Measurements from ENCODE around the gene GRN.
"Not testable (repeated sequence)": the region's sequence is repeated elsewhere in the genome, so short reads cannot be mapped to it uniquely, and the experiment has no call there.

Gene GRN

DNA sequence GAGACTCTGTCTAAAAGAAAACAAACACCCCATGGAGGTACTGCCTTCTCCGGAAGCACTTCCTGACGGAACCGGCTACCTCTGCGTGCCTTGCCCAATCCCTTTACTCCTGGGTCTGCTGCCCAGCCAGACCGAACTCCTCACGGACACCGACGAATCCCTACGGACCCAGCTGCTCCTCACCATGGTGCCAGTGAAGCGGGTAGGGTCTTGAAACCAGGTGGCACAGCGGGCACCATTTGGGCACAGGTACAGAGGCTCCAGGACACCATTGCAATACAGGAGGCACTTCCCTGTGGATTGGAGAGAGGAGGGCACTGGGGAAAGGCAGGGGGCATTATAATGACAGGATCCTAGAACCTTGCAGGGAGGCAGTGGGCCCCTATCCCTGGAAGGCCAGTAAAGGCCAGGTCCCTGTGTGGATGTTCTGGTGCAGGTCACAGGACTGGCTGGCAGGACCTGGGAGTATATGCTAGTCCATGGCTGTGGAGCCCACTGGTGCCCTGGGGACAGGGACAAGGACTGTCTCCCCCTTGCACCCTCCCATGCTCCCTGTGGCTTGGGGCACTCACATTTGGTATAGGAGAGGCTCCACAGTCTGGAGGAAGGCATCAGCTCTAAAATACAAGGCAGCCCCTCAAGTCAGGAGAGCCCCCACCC, 22.7 kb upstream of the GRN start:
- no peak for DNase-seq

DNA sequence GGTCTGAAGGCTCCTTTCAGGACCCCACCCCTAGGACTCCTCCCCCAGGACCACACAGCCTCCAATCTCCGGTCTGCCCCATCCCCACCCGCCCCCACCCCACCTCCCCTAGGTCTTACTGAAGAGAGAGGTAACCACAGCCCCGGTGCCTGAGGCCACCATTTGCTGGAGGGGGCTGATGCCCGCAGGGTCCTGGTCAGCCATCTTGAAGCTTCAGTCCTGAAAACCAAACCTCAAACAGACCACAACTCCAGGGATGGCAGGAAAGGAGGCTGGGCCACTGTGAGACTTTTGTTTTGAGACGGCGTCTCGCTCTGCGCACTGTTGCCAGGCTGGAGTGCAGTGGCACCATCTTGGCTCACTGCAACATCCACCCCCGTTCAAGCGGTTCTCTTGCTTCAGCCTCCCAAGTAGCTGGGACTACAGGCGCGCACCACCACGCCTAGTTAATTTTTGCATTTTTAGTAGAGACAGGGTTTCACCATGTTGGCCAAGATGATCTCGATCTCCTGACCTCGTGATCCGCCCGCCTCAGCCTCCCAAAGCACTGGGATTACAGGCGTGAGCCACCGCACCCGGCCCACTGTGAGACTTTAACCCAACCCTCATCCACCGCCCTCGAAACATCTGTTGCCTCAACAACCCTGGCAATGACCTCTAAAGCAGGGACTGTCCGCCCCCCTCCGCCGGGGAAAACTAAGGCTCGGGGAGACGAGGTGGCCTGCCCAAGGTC, 21.6 kb upstream of the GRN start:
- DNase-seq, result no peak

DNA sequence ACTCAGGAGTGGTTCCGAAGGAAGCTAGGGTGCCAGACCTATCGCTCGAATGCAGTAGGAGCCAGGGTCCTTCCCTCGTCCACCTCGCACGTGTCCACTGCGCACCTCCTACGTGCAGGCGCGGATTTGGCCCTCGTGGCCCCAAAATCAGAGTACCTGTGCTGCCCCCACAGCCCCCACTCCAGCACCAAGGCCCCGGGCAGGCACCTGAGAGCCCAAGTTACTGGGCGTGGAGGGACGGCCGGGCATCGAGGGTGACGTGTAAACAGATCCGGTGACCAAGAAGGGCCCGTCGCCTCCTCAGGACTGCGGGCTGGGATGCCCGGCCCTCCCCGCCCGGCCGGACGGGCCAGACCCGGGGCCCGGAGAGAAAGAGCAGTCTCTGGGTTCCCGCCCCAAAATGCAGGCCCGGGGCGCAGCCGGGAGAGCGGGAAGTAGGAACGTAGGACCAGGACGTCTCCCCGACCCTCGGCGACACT, 21.0 kb upstream of the GRN start:
- no peak for DNase-seq

DNA sequence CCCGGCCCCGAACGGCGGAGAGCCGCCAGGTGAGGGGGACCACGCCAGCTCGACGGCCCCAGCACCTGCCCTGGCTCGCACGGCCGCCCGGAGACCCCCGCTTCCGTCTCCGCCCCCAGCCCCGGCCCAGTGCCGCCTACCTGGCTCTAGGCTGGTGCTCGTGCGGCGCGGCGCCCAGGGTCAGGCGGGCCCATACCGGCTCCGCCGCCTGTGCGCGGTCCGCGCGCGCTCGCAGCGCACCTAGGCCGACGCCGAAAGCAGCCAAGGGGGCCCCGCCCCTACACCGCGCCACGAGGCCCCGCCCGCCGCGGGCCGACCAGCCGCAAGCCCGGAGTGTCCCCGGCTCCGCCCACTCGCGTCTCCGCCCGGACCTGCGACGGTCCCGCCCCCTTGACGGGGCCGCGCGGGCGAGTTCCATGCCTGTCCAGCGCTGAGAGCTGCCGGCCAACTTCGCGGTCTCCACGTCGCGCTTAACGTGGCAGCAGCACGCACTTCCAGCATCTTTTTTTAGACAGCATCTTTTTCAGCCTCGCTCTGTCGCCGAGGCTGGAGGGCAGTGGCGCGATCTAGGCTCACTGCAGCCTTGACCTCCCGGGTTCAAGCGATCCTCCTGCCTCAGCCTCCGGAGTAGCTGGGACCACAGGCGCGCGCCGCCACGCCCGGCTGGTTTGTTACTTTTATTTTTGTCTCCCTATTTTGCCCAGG, 20.4 kb upstream of the GRN start, which contains the start of gene SLC25A39:
Gene SLC25A39 (minus strand): TSS at position 253 of the 705 bp plus-strand sequence. CDS start 1,261 bp downstream, outside the sequence.
- peak; percentile 96 for DNase-seq

DNA sequence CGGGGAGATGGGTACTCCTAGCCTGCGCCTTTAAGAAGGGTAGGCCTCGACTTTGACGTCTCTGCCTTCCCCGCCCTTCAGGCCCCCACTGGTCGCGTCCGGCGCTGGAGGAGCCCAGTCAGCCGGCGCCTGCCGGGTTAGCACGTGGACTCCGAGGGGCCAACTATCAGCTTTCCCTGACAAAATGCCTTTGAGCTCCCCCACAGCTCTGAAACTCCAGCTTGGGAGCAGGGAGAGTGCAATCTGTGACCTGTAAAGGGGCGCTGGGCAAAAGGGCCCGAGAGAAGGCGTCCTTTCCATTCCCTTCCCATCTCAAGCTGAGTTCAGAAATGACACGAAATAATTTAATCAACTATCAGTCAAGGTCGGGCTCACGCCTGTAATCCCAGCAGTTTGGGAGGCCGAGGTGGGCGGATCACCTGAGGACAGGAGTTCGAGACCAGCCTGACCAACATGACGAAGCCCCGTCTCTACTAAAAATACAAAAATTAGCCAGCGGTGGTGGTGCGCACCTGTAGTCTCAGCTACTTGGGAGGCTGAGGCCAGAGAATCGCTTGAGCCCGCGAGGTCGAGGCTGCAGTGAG, 18.1 kb upstream of the GRN start:
- DNase-seq, result peak; percentile 93

DNA sequence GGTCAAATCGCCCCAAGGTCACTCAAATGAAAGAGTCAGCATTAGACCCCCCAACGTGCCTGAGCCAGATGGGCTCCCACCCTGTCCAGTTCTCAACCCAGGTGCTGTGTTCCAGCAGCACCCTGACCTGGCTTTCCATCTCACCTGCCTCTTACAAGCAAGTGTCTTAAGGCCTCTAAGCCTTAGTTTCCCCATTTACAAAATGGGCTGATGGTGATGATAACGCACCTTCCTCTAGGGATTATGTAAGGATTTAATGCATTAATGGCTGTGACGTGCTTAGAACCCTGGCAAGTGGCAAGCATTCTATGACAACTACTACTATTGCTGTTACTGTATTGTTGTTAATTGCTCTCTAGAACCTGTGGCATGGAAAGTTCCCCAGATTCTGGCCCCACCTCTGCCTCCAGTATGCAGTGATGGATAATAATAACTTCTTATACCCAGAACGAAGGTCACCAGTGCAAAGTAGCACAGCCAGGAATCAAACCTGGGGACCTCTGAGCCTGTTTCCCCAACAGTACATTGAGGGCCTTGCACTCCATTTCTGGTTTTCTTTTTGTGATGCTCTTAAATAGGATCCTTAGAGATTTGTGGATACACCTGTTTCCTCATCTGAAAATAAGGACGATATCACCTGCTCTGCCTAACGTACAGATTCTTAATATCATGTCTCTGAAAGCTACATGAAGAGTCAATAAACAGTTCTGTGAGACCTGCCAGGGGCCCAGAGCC, 17.2 kb upstream of the GRN start:
- DNase-seq, result no peak

DNA sequence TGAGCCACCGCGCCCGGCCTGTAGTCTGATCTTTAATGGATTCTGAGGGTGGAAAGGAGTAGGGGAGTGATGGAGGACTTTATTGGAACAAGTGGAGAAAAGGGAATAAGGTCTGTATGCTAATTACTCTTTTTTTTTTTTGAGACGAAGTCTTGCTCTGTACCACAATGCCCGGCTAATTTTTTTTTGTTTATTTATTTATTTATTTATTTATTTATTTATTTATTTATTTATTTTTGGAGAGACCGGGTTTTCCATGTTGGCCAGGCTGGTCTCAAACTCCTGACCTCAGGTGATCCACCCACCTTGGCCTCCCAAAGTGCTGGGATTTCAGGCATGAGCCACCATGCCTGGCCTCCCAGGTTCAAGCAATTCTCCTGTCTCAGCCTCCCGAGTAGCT, 15.6 kb upstream of the GRN start:
- not testable (repeated sequence) for DNase-seq

DNA sequence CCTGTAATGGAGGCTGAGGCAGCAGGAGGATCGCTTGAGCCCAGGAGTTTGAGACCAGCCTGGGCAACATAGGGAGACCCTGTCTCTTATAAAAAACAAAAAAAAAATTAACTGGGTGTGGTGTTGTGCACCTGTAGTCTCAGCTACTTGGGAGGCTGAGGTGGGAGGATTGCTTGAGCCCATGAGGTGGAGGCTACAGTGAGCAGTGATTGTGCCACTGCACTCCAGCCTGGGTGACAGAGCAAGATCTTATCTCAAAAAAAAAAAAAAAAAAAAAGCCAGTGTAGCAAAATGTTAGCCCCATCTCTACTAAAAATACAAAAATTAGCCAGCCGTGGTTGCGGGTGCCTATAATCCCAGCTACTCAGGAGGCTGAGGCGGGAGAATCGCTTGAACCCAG, 14.8 kb upstream of the GRN start:
- not testable (repeated sequence) for DNase-seq

DNA sequence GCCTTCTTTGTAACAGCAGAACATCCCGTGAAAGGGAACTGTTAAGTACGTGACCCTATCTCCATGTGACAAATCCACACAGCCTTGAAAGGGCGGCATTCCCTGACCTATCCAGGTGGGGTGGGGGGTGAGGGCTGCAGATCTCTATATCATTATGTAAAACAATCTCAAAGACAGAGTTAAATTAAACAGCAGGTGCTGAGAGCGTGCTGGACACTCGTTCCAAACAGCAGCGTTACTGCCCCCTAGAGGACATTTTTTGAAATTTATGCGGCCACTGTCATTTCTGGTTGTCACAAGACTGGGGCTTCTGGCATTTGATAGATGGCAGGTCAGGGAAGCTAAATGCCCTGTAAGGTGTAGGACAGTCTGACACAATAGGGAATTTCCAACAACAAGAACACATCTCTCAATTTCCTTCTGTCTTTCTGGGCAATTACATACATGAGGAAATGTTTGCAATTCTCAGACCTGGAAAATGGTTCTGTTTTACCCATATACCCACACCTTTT, 13.8 kb upstream of the GRN start:
- DNase-seq, result peak; percentile 82

DNA sequence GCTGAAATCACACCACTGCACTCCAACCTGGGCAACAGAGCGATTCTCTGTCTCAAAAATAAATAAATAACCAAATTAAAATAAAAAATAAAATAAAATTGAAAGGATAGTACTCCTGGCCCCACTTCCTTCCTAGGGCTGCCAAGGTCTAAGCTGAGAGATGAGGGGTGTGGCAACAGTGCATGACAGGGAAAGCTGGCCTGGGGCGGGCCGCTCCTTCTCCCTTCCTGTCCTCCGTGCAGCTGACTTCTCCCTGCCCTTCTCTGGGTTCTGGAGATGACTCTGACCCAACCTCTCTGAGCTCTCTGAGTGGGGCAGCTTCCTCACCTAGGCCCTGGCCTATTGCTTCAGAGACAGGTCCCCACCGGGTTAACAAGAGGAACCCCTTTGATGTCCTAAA, 11.7 kb upstream of the GRN start:
- no peak for DNase-seq

DNA sequence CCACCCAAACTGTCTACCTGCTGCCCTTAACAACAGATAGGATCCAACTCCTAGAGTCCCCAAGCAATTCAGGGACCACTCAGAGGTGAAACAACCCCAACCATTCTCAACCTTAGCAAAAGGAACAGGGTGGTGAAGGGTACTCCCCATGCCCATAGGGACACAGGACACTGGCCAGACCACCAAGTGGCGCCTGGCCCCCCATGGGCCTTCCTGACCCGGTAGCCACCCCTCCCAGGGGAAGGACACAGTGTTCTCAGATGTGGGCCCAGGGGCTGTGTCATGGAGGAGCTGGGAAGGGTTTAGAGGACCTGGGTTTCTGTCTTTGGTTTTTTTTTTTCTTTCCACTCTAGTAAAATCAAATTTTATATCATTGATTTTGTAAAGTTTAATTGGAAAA, 10.8 kb upstream of the GRN start:
- no peak for DNase-seq

DNA sequence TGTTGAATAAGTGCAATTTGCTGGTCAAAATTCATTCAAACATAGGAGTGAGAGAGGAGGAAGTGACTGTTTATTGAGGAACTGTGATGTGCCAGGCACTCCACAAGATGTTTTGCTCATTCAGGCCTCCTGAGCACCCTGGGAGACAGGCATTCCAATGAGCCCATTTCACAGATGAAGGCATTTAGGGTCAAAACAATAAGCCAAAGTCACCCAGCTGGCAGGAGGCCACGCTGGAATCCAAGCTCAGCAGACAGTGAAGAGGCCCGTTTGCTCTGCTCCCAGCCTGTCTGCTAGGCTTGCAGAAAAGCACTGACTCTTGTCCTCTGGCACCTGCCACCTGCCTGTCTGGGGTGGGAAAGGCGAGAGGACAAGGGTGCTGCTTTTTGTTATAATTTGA, 10.4 kb upstream of the GRN start:
- no peak for DNase-seq

DNA sequence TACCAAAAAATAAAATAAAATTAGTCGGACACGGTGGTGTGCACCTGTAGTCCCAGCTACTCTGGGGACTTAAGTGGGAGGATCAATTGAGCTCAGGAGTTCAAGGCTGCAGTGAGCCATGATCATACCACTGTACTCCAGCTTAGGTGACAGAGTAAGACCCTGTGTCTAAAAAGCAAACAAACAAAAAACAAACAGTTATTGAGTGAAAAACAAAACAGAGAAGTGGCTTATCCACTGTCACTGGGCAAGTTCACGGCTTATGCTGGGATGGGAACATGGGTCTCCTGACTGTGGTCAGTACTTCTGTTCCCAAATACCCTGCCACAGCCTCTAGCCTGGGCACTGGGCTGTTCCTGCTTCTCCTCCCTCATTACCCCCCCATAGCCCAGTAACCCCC, 9.5 kb upstream of the GRN start:
- no peak for DNase-seq

DNA sequence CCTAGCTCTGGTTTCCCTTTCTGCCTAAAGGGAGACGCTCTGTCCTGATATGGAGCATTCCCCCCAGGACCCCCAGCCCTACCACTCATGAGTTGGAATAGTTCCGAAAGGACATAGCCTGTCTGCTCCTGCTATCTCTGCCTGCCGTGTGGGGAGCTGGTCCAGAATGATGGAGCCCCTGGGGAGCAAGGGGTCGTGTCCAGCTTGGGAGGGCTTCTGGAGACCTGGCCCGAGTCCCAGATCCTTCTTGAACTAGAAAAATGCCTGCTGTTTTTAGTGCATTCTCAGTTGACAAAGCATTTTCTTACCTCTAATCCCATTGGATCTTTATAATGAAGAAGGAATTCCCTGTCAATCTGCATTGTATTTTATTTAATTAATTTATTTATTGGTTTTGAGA, 9.1 kb upstream of the GRN start:
- no peak for DNase-seq

DNA sequence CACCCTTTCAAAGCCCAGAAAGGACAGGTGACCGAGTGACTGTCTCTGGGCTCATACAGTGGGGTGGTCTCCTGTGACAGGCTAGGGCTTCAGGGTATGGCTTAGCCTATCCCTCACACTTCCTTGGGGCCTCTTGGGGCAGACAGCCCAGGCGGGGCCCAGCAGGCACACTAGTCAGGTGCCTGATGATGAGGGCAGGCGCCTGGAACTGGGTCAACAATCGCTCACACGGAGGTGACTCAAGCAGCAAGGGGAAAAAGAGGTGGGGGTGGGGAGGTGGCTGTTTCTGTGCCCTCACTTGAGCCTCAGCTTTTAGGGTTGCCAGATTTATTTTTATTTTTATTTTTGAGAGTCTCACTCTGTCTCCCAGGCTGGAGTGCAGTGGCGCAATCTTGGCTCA, 6.4 kb upstream of the GRN start:
- DNase-seq, result no peak

DNA sequence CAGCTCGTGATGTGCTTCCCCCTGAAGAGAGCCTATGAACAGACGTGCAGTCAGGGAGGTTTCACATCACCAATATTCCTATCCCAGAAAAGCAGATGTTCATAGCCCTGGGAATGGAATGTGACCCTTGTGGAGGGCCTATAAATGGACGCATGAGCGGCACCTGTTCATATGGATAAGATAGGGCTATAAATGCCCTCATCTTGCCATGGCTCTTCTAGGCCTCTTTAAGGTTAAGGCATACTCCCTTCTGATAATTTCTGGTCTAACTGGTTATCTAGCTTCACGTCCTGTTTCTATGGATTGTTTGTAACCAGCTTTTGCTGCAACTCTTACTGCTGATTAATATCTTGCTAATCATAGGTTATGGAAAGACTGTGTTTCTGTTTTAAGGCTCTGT, 4.5 kb upstream of the GRN start:
- DNase-seq, result not testable (repeated sequence)

DNA sequence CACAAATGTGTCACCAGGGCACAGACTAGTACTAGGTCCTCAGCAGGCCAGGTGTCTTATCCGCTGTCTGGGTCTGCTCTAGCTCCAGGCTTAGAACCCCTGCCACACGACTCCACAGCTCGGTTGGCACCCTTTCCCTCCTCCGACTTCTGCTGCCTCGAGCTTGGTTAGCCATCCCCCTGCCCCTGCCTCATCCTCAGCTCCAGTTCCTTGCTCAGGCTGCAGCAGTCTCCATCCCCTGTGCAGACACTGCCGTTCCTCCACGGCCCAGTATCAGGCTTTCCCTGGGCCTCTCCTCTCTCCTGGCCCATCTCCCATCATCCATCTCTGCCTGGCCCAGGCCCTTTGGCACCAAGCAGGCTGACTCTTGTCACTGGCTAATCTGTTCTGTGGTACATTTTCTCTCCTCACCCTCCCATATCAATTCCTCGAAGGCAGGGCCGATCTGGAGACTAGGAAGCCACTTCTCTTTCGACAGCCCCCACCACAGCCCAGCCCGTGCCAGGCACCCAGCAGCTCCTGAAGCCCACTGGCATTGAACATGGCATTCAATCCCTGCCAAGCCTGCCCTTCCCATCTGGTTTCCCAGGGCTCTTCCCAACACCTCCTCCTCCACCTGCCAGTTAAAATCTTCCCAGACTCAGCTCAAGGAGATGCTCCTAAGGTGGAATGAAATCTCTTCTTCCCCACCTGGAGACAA, 1.4 kb upstream of the GRN start:
- DNase-seq, result no peak

DNA sequence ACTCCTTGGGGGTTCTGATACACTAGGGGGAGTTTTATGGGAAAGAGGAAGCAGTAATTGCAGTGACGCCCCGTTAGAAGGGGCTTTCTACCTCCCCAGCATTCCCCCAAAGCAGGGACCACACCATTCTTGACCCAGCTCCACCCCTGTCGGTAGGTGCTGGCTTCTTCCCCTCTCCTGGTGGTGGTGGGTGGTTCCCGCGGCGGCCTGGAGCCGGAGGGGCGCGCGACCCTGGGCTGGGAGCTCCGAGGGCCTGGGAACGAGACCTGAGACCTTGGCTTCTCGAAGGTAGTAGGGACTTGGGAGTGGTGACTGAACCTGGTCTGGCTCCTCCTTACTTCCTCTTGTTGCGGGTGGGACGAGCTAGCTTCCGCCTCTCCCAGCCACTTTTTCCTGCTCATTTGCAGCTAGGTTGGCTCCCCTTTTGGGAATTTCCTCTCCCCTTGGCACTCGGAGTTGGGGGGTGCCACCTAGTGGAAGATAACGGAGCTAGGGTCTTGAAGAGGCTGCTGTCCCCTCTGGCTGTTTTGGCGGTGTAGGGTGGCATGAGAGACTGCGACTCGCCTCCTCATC, 438 bp downstream of the GRN start:
- DNase-seq, result peak; percentile 65

DNA sequence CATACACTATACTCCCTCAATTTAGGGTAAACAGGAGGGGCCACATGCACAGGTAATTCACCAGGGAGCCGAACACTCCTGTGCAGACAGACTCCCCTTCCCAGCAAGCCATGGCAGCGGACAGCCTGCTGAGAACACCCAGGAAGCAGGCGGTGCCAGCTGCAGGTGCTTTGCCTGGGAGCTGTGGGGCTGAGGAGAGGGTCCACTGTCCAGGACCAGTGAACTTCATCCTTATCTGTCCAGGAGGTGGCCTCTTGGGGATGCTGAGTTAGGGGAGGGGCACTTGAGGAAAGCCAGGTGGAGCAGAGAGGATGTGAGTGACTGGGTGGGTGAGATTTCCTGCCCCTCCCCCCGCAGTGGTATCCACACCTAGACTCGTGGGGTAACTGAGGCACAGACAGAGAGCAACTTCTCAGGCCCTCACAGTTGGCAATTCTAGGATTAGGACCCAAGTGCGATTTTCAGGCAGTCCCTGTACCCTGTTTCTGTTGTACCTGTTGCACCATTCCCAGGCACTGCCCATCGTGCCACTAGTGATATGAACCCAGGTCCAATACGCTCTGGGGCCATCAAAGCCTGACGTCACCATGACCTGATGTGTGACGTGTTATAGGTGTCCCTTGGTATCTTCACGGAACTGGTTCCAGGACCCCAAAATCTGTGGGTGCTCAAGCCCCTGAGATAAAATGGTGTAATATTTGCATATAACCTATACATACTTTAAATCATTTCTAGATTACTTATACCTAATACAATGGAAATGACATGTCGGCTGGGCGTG, 1.2 kb downstream of the GRN start:
- DNase-seq, result no peak

DNA sequence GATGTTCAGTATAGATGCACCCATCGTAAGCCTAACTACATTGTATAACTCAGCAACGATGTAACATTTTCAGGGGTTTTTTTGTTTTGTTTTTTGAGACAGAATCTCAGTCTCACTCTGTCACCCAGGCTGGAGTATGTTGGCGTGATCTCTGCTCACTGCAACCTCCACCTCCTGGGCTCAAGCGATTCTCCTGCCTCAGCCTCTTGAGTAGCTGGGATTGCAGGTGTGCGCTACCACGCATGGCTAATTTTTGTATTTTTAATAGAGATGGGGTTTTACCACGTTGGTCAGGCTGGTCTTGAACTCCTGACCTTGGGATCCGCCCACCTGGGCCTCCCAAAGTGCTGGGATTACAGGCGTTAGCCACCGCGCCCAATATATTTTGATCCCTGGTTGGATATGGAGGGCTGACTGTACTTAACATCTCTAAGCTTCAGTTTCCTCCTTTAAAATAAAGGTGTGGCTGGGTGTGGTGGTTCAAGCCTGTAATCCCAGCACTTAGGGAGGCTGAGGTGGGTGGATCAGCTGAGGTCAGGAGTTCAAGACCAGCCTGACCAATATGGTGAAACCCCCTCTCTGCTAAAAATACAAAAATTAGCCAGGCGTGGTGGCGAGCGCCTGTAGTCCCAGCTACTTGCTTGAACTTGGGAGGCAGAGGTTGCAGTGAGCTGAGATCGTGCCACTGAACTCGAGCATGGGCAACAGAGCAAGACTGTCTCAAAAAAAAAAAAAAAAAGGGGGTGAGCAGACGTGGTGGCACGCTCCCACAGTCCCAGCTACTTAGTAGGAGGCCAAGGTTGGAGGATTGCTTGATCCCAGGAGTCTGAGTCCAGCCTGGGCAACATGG, 2.3 kb downstream of the GRN start:
- not testable (repeated sequence) for DNase-seq
